GM23338 (cell line): ENCODE data around the gene FOXM1. TPM values are rescaled to one million over a fixed set of nuclear protein-coding genes. Genes with fewer than 3 reads are reported as not detected.
A peak's percentile ranks its signal among the peaks of the same experiment; 100 is the strongest.
"Not testable (repeated sequence)": the region's sequence is repeated elsewhere in the genome, so short reads cannot be mapped to it uniquely, and the experiment has no call there.

Source experiments
- ATAC-seq: fragments of 200-7000 bp; cut with Tn5 transposase; 3 replicates; pipeline ENCODE4 v1.9.1; 2020
- DNase-seq: peaks from one replicate; pipeline ENCODE4 v3.0.0-alpha.2; 2015; ENCODE audit warnings: low spot score
- H2AFZ ChIP-seq: fragments of 200-600 bp; sonication (generic); 2 replicates; pipeline ENCODE4 v1.8.0; 2016; ENCODE audit warnings: antibody characterized with exemption, mild to moderate bottlenecking, moderate library complexity
- H3F3A ChIP-seq: fragments of 200-600 bp; sonication (generic); replicated peaks from 2 replicates; pipeline ENCODE4 v1.8.0; 2017; ENCODE audit warnings: antibody characterized with exemption, mixed run types, low read depth
- H3K27ac ChIP-seq: fragments of 200-600 bp; sonication (generic); 2 replicates; pipeline ENCODE4 v1.6.1; 2016; ENCODE audit warnings: low read depth
- H3K27me3 ChIP-seq: fragments of 200-600 bp; sonication (generic); 2 replicates; pipeline ENCODE4 v1.8.0; 2016; ENCODE audit warnings: mild to moderate bottlenecking, mixed run types, moderate library complexity; ENCODE audit not compliant: insufficient read depth
- H3K36me3 ChIP-seq: fragments of 200-600 bp; sonication (generic); 2 replicates; pipeline ENCODE4 v1.8.0; 2016; ENCODE audit warnings: mild to moderate bottlenecking; ENCODE audit not compliant: insufficient read depth
- H3K4me1 ChIP-seq: fragments of 200-600 bp; sonication (generic); 2 replicates; pipeline ENCODE4 v1.8.0; 2016; ENCODE audit warnings: mild to moderate bottlenecking, moderate library complexity; ENCODE audit not compliant: insufficient read depth
- H3K4me2 ChIP-seq: fragments of 200-600 bp; sonication (generic); 2 replicates; pipeline ENCODE4 v1.7.1; 2017; ENCODE audit warnings: mixed run types
- H3K4me3 ChIP-seq: fragments of 200-600 bp; sonication (generic); 2 replicates; pipeline ENCODE4 v1.6.1; 2016; ENCODE audit warnings: mixed run types
- H3K79me2 ChIP-seq: fragments of 200-600 bp; sonication (generic); replicated peaks from 2 replicates; pipeline ENCODE4 v1.8.0; 2017; ENCODE audit warnings: mild to moderate bottlenecking; ENCODE audit not compliant: insufficient read depth
- H3K9me2 ChIP-seq: fragments of 200-600 bp; sonication (generic); 2 replicates; pipeline ENCODE4 v1.8.0; 2017; ENCODE audit not compliant: insufficient read depth
- H4K20me1 ChIP-seq: fragments of 200-600 bp; sonication (generic); replicated peaks from 2 replicates; pipeline ENCODE4 v1.8.0; 2017; ENCODE audit warnings: mild to moderate bottlenecking; ENCODE audit not compliant: insufficient read depth
- H3K27ac Mint-ChIP-seq: 2 replicates; pipeline ENCODE4 v1.8.0; 2020; ENCODE audit warnings: inconsistent platforms, mild to moderate bottlenecking, moderate library complexity, mixed read lengths
- H3K27me3 Mint-ChIP-seq: 3 replicates; pipeline ENCODE4 v1.8.0; 2022; ENCODE audit warnings: low read depth, mild to moderate bottlenecking, moderate library complexity, mixed read lengths, inconsistent platforms; ENCODE audit not compliant: insufficient read depth, poor library complexity
- H3K36me3 Mint-ChIP-seq: 3 replicates; pipeline ENCODE4 v1.8.0; 2021; ENCODE audit warnings: low read depth, mild to moderate bottlenecking, inconsistent platforms, moderate library complexity, mixed read lengths
- H3K4me1 Mint-ChIP-seq: 3 replicates; pipeline ENCODE4 v1.8.0; 2020; ENCODE audit warnings: mild to moderate bottlenecking, inconsistent platforms, mixed read lengths
- H3K4me3 Mint-ChIP-seq: 3 replicates; pipeline ENCODE4 v1.8.0; 2021; ENCODE audit warnings: moderate library complexity, mild to moderate bottlenecking, inconsistent platforms, mixed read lengths
- H3K9me3 Mint-ChIP-seq: 3 replicates; pipeline ENCODE4 v1.8.0; 2020; ENCODE audit warnings: moderate library complexity, mild to moderate bottlenecking, inconsistent platforms, mixed read lengths
- CREB1 ChIP-seq: fragments of 250-450 bp; sonication (Bioruptor Pico); IDR thresholded peaks from 2 replicates; pipeline ENCODE4 v1.5.0; 2020; ENCODE audit warnings: low read depth, mild to moderate bottlenecking, moderate library complexity
- CTCF ChIP-seq, 2 experiments: fragments of 200-600 bp in 1 of 2; sonication (generic) in 1 of 2; conservative IDR thresholded peaks; 2 replicates each; pipeline versions ENCODE4 v1.5.1 to v1.6.1; 2016 to 2017; ENCODE audit warnings: antibody characterized with exemption in 2 of 2, low read depth in 2 of 2, mild to moderate bottlenecking in 2 of 2, moderate library complexity in 1 of 2
- ETS1 ChIP-seq: IDR thresholded peaks from 2 replicates; pipeline ENCODE4 v1.6.1; 2016; ENCODE audit warnings: antibody characterized with exemption
- EZH2 ChIP-seq: fragments of 200-600 bp; sonication (generic); IDR thresholded peaks from one replicate; pipeline ENCODE4 v1.8.0; 2017; ENCODE audit warnings: antibody characterized with exemption, mild to moderate bottlenecking, low read depth; ENCODE audit not compliant: unreplicated experiment
- EZH2phosphoT487 ChIP-seq: fragments of 200-600 bp; sonication (generic); IDR thresholded peaks from one replicate; pipeline ENCODE4 v1.8.1; 2018; ENCODE audit warnings: antibody characterized with exemption; ENCODE audit not compliant: unreplicated experiment
- NANOG ChIP-seq: IDR thresholded peaks from 2 replicates; pipeline ENCODE4 v1.6.1; 2016; ENCODE audit warnings: antibody characterized with exemption, borderline replicate concordance
- POLR2AphosphoS5 ChIP-seq: IDR thresholded peaks from 2 replicates; pipeline ENCODE4 v1.6.1; 2016; ENCODE audit warnings: antibody characterized with exemption, low read depth
- REST ChIP-seq: IDR thresholded peaks from one replicate; pipeline ENCODE4 v1.6.1; 2018; ENCODE audit warnings: antibody characterized with exemption; ENCODE audit not compliant: unreplicated experiment
- STAT1 ChIP-seq: IDR thresholded peaks from one replicate; pipeline ENCODE4 v1.6.1; 2016; ENCODE audit warnings: antibody characterized with exemption; ENCODE audit not compliant: unreplicated experiment
- ZNF331 ChIP-seq: fragments of 250-450 bp; sonication (Bioruptor Pico); IDR thresholded peaks from 2 replicates; pipeline ENCODE4 v1.5.0; 2020; ENCODE audit warnings: low read depth, mild to moderate bottlenecking, moderate library complexity
- polyA plus RNA-seq: library from polyadenylated mRNA; unstranded; fragments of >200 nt; fragmentation: Nextera tagmentation; extraction: Ambion mirVana; gene quantifications from 2 replicates; pipeline ENCODE4 v1.2.1, GENCODE V29; 2016
- total RNA-seq: library from RNA; depleted of rRNA; stranded (reverse); fragments of >200 nt; shearing (Covaris generic); gene quantifications from 2 replicates; pipeline ENCODE4 v1.2.3, GENCODE V29; 2014

Gene FOXM1
- total and polyA plus RNA-seq, 2 experiments from 2014 or later, result 31.0 to 98.1 TPM

- TF ChIP-seq ETS1, result no peak
- TF ChIP-seq POLR2AphosphoS5, result 0 out of 2 replicates have a peak, but pooled peaks have one; percentile 2
- TF ChIP-seq STAT1, result no peak
- H2AFZ ChIP-seq, result peak overlapping the region; percentile 88; the same call in 1 of the 2 replicates
- Mint-ChIP-seq H3K4me3 (peak overlapping the region; percentile 81), H3K36me3 (peaks cover 50% of the 10 kb centered on the region), H3K4me1 (peaks cover 25% of the 10 kb centered on the region), H3K9me3 (no peaks in the 10 kb centered on the region), H3K27ac (peak overlapping the region; percentile 51), H3K27me3 (peaks cover 8% of the 10 kb centered on the region)
- H3K27me3 ChIP-seq, result no peaks in the 10 kb centered on the region
- H3K27ac ChIP-seq, result peak overlapping the region; percentile 87
- H3K4me1 ChIP-seq, result peaks cover 25% of the 10 kb centered on the region
- H4K20me1 ChIP-seq, result peaks cover 29% of the 10 kb centered on the region
- H3K4me2 ChIP-seq, result peak overlapping the region; percentile 97
- peaks cover 27% of the 10 kb centered on the region for H3K36me3 ChIP-seq
- H3F3A ChIP-seq, result peaks cover 42% of the 10 kb centered on the region
- H3K9me2 ChIP-seq, result no peaks in the 10 kb centered on the region
- DNase-seq, result peak; percentile 52
- H3K79me2 ChIP-seq, result peaks cover 87% of the 10 kb centered on the region
- peak; percentile 79 for ATAC-seq
- H3K4me3 ChIP-seq, result peak overlapping the region; percentile 100
These were observed 435 bp downstream of the FOXM1 start for GRCh38 chr12:2876431-2877046.

GRCh38 chr12:2868986-2869632 lies 7.9 kb downstream of the FOXM1 start:
- not testable (repeated sequence) for H3K27ac Mint-ChIP-seq, H3K4me2 ChIP-seq, H3F3A ChIP-seq, ATAC-seq, H3K27me3 Mint-ChIP-seq, DNase-seq, H3K27me3 ChIP-seq, H3K4me1 Mint-ChIP-seq, H3K4me3 ChIP-seq, H2AFZ ChIP-seq, H3K9me2 ChIP-seq, H3K9me3 Mint-ChIP-seq, H3K4me3 Mint-ChIP-seq, H3K27ac ChIP-seq, H3K4me1 ChIP-seq
- Histone ChIP-seq H3K79me2 (peaks cover 17% of the 10 kb centered on the region), H4K20me1 (peaks cover 17% of the 10 kb centered on the region), H3K36me3 (peaks cover 43% of the 10 kb centered on the region)
- peaks cover 83% of the 10 kb centered on the region for H3K36me3 Mint-ChIP-seq

- H3K9me2 ChIP-seq, result no peaks in the 10 kb centered on the region
- no peaks in the 10 kb centered on the region for H3K4me1 ChIP-seq
- H4K20me1 ChIP-seq, result no peaks in the 10 kb centered on the region; the same call in 1 of the 2 replicates
- no peak for DNase-seq
- no peaks in the 10 kb centered on the region for H3F3A ChIP-seq
- H3K4me3 ChIP-seq, result no peak overlapping the region
- H3K79me2 ChIP-seq, result no peaks in the 10 kb centered on the region
- H3K4me2 ChIP-seq, result no peak overlapping the region
- Mint-ChIP-seq H3K27ac (no peak overlapping the region), H3K9me3 (no peaks in the 10 kb centered on the region), H3K4me1 (no peaks in the 10 kb centered on the region), H3K27me3 (peaks cover 1% of the 10 kb centered on the region), H3K4me3 (no peak overlapping the region), H3K36me3 (peaks cover 94% of the 10 kb centered on the region)
- ATAC-seq, result no peak
- no peak overlapping the region for H2AFZ ChIP-seq
- TF ChIP-seq ETS1 (no peak), ZNF331 (no peak), REST (no peak), EZH2 (no peak), CREB1 (no peak), NANOG (no peak), POLR2AphosphoS5 (no peak), CTCF (conservative IDR thresholded peaks at IDR 0.05; ENCODE audit: low read depth in 2 of 2) (no peak), EZH2phosphoT487 (no peak)
- no peak overlapping the region for H3K27ac ChIP-seq
- no peaks in the 10 kb centered on the region for H3K27me3 ChIP-seq
- peaks cover 43% of the 10 kb centered on the region for H3K36me3 ChIP-seq
These were observed 12.8 kb downstream of the FOXM1 start for GRCh38 chr12:2864198-2864597.
